Uterus (tissue), 2 donors: Measurements from ENCODE around the gene NBPF12.
"Not testable (repeated sequence)": the region's sequence is repeated elsewhere in the genome, so short reads cannot be mapped to it uniquely, and the experiment has no call there.

ENCODE experiments used
- CTCF ChIP-seq, 4 experiments: fragments of 200-600 bp in 2 of 4; fragments of 450-650 bp in 2 of 4; sonication (generic) in 2 of 4; IDR thresholded peaks; one replicate each; pipeline ENCODE4 v1.5.1; 2016 to 2019; ENCODE audit warnings: antibody characterized with exemption in 4 of 4, mild to moderate bottlenecking in 2 of 4, moderate library complexity in 1 of 4
- POLR2A ChIP-seq, 2 donors: fragments of 450-650 bp; IDR thresholded peaks; one replicate each; pipeline ENCODE4 v1.6.1; 2016; ENCODE audit warnings: antibody characterized with exemption in 2 of 2, mild to moderate bottlenecking in 1 of 2, moderate library complexity in 1 of 2

GRCh38 chr1:146912975-146913374 lies 25.1 kb upstream of the NBPF12 start:
- TF ChIP-seq CTCF, POLR2A (IDR thresholded peaks at IDR 0.05): not testable (repeated sequence)
